Eye (tissue), 1 donor: ENCODE results near the gene FRMD5.

Experiments used
- DNase-seq: peaks from one replicate; pipeline ENCODE4 v3.0.0-alpha.2; 2015

The FRMD5 gene

GRCh38 chr15:44029940-44030568, 165.0 kb downstream of the FRMD5 start:
- no peak for DNase-seq

- peak; percentile 21 for DNase-seq
Measured at GRCh38 chr15:44029003-44029402, 166.1 kb downstream of the FRMD5 start.

- DNase-seq, result no peak
Measured at GRCh38 chr15:44028349-44028748, 166.7 kb downstream of the FRMD5 start.

GRCh38 chr15:44024155-44024554, 170.9 kb downstream of the FRMD5 start:
- no peak for DNase-seq

- DNase-seq, result no peak
Measured at GRCh38 chr15:44023176-44023575, 171.9 kb downstream of the FRMD5 start.

- DNase-seq, result no peak
Measured at GRCh38 chr15:44018151-44018550, 176.9 kb downstream of the FRMD5 start.

- no peak for DNase-seq
Measured at GRCh38 chr15:44015545-44016305, 179.3 kb downstream of the FRMD5 start.

- DNase-seq, result no peak
Measured at GRCh38 chr15:44011238-44011854, 183.7 kb downstream of the FRMD5 start.

- DNase-seq, result no peak
Measured at GRCh38 chr15:44010089-44010488, 185.0 kb downstream of the FRMD5 start.

GRCh38 chr15:44009038-44009437, 186.0 kb downstream of the FRMD5 start:
- no peak for DNase-seq

GRCh38 chr15:44000248-44000647, 194.8 kb downstream of the FRMD5 start:
- DNase-seq, result peak; percentile 60

GRCh38 chr15:43998607-43999006, 196.5 kb downstream of the FRMD5 start:
- peak; percentile 26 for DNase-seq

- DNase-seq, result peak; percentile 5
Measured at GRCh38 chr15:43991206-43991605, 203.9 kb downstream of the FRMD5 start.

- no peak for DNase-seq
Measured at GRCh38 chr15:43989938-43990337, 205.1 kb downstream of the FRMD5 start.

- no peak for DNase-seq
Measured at GRCh38 chr15:43988900-43989299, 206.2 kb downstream of the FRMD5 start.

GRCh38 chr15:43987924-43988323, 207.1 kb downstream of the FRMD5 start:
- no peak for DNase-seq

GRCh38 chr15:43985976-43986680, 208.9 kb downstream of the FRMD5 start:
- no peak for DNase-seq

GRCh38 chr15:43981576-43981975, 213.5 kb downstream of the FRMD5 start:
- no peak for DNase-seq

- DNase-seq, result no peak
Measured at GRCh38 chr15:43977072-43977884, 217.8 kb downstream of the FRMD5 start.

GRCh38 chr15:43975770-43976169, 219.3 kb downstream of the FRMD5 start:
- DNase-seq, result no peak

- no peak for DNase-seq
Measured at GRCh38 chr15:43975326-43975725, 219.7 kb downstream of the FRMD5 start.

- peak; percentile 94 for DNase-seq
Measured at GRCh38 chr15:43974852-43975251, 220.2 kb downstream of the FRMD5 start.
